GM19043 (cell line): Measurements from ENCODE around the gene BMP7.
"Not testable (repeated sequence)": the region's sequence is repeated elsewhere in the genome, so short reads cannot be mapped to it uniquely, and the experiment has no call there.

Experiments
- ATAC-seq: cut with Tn5 transposase; IDR thresholded peaks from one replicate; pipeline ENCODE4 v1.9.1; 2021; ENCODE audit warnings: low read depth; ENCODE audit not compliant: unreplicated experiment

BMP7 gene

DNA sequence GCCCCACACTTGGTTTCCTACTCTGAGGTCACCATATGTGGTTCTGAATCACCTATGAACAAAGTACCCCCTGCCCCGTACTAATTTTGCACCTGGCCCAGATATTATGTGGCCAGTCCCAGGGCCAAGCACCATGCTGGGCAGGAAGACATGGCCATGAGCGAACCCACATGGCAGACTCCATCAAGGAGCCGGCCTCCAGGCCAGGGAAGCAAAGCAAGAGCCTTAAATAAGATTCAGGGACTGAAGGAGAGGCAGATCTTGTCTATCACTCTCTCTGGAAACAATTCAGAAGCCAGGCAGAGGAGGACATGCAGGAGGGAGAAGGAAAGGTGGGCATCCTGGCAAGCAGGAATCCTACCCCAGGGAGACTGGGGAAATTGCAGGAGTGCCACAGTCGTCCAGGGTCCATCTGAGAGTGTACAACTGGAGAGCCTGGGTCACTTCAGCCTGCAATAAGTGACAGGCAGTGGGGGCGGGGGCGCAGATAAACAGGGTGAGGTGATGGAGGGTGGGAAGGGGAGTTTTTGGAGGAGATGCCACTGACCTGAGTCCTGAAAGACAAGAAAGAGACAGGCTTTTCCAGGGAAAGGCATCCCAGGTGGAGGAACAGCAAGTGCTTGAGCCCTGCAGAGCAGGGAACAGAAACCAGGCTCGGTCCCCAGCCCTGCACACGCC lies 2.1 kb upstream of the BMP7 start:
- ATAC-seq: no peak

DNA sequence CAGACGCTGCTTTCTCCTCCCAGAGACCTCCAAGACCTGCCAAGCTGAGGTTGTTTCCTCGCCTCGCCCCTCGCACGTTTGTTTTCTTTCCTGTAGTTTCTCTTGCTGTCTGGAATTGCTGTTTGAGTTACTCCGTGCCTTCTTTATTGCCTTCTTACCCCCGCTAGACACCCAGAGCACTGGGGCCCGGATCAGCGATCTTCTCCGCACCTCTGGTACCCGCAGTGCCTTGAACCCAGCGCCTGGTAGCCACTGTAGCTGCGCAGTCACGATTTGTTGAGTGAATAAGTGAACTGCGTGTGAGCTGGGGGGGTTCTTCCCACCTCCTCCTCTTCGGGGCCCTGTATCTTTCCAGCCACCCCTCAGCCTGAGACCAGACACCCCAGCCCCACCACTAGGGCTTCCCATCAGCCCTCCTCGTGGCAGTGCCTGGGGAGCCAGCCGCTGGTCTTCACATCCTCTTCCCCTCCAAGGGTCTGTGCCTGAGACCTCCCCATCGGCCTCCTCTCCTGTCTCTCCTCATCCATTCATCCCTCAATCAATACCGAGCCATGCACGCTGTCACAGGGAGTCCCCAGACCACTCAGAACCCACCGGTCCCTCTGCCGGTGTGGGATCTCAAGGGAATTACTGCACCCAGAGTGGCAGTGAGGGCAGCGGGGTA lies 849 bp upstream of the BMP7 start:
- ATAC-seq: no peak

DNA sequence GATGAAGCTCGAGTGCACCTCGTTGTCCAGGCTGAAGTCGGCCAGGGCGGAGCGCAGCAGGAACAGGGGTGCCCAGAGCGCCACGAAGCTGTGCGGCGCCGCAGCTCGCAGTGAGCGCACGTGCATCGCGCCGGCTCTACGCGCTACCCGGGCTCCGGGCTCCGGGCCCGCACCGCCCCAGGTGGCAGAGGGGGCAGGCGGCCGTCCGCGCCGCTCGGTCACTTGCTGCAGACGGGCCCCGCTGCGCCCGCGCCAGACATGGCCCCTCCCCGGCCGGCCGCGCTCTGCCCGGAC lies 497 bp downstream of the BMP7 start:
- ATAC-seq: no peak

DNA sequence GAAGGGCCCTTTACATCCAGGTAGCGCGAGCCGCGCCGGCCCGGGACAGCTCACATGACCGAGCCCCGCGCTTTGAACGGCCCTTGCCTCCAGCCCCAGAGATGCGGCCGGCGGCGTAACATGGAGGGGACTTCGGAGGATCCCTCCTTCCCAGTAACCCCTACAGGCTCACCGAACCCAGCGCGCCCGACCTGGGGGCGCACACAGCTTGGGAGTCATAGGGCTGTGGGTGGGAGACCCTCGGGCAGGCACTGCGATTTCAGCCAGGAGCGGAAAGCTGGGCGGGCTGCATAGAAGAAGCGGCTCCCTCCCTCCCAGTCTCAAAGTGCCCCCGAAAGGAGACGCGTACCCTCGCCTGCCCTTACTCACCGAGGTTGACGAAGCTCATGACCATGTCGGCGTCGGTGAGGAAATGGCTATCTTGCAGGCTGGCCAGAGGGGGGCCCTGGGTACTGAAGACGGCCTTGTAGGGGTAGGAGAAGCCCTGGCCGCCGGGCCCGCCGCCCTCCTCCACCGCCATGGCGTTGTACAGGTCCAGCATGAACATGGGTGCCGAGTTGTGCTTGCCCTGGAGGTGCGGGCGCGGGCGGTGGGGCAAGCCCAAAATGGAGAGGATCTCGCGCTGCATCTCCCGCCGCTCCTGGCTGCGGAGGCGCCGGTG lies 975 bp downstream of the BMP7 start:
- no peak for ATAC-seq

DNA sequence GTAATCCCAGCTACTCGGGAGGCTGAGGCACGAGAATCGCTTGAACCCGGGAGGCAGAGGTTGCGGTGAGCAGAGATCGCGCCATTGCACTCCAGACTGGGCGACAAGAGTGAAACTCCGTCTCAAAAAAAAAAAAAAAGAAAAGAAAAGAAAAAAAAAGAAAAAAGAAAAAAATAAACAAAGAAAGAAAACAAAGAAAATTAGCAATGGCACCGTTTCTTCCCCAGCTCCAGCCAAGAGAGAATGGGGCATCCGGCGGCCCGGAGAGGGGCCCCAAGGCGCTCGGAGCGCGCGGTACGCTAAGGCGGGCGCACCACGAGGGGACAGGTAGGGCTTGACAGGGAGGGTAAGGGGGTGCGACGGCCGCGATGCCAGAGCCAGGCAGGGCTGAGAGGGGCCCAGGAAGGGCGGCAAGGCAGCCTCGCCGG lies 1.5 kb downstream of the BMP7 start:
- not testable (repeated sequence) for ATAC-seq

DNA sequence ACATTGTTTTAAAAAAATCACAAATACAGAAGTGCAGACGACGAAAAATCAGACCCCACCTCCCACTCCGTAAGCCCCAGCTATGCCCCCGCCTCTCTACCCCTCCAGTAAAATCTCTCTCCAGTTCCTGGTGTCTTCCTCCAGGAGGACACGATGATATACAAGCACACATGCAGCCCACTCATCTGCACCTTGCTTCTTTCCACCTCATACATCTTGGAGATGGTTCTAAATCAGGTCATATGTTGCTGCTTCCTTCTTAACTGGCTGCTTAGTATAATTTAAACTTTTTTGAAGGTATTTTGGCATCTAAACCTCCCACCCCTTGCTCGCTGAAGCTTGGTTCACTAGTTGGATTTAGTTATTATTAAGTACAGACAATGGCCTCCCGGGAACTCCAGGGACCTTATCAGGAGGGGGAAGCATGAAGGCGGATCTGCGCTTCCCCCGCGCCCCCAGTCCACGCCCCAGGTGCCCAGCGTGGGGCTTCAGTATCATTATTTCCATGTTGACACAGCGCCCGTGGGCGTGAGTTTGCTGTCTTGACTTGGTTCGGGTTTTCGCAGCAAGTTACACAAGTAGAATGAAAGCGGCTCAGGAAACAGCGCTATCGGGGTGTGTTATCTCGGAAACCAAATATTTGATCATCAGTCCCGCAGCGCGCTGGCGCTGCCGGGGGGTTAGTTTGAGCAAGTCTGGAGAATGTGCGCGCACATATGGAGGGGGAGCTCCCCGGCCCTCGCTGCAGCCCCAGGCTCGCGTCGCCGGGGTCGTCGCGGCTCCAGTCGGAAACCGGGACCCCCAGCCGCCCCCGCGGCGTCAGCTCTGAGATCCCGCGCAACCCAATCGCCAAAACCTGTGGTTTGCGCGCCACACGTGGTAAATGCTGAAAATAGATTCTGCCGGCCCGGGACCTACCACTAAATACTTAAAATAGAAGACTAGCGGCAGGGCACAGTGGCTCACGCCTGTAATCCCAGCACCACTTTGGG lies 2.3 kb downstream of the BMP7 start:
- ATAC-seq: no peak

DNA sequence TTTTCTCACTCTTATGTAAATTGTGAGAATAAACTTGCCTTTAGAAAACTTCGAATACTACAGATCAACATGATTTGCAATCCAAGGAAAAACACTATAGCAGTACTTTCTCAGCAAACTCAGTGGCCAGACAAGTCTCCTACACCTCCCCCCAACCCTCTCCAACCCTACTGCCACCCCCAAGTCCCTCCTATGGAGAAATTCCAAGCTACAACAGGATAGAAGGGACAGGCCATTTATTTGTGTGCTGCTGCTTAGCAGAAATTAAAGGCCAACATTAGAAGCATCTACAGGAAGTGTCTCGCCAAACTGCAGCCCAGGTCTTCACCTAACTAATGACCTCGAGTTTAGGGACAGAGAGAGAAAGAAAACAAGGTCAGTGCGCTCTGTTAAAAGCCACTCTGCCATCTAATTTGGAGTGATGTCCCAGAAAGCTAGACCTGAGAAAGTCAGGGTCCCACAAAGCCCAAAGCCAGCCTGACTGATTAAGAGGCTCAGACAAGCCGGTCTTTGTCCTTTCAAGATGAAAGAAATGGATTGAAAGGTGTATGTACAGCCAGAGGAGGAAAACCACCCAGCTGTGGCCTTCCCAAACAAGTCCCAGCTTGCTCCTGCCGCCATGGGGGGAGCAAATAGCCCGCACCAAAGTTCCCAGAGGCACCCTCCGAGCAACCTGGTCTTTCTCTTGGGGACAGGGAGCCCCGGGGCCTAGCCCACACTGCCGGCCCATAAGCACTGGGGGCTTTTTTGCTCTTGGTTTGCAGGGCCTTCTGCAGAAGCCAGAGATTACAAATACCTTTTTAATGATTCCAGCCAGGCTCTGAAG lies 3.4 kb downstream of the BMP7 start:
- no peak for ATAC-seq

DNA sequence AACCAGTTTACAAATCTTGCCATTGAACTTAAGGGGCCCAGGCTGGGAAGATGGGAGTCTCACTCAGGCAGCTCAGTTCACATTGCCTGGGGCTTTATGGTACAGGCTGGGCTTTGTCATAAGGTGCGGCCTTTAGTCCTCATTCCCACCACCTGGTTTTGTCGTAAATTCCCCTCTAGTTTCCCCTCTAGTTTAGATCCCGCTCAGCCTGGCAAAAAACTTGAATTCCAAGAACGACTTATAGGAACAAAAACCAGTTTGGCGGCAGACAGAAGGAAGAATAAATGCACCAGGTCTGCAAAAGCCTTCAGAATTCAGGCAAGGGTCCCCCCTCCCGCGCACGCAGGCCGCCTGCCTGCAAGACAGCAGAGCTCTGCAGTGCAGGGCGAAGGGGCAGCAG lies 4.1 kb downstream of the BMP7 start:
- no peak for ATAC-seq

DNA sequence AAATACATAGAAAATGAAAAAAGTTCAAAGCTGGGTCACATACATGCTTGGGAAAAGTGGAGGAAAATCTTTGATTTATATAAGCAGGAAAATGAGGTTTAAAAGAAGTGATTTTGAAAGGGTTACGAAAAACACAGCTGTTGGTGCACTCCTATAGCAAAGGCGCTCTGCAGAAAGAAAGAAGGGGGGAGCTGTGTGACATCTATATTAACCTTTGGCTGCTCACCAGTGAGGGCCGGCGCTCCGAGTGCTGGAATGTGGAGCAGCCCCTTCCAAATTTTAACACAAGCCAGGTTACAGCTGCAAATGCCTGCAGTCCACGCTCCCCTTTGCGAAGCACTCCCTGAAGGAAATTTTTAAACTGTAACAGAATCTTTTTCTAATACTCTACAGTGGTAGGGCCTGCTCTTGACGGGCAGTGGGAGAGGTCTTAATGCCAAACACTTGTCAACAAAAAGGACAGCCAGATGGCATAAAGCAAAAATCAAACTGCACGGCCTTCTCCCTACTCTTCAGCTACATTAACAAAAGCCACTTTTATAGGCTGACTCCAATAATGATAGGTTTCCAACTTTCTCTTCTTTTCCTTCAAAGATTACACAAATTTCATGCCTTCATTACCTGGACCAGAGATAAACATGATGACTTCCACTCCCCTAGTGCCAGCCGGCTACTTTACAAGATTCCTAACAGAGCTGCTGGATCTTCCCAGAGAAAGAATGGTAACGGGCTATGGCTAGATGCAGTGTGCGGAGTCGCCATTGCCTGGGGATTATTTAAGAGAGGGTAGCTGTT lies 4.8 kb downstream of the BMP7 start:
- ATAC-seq: no peak

DNA sequence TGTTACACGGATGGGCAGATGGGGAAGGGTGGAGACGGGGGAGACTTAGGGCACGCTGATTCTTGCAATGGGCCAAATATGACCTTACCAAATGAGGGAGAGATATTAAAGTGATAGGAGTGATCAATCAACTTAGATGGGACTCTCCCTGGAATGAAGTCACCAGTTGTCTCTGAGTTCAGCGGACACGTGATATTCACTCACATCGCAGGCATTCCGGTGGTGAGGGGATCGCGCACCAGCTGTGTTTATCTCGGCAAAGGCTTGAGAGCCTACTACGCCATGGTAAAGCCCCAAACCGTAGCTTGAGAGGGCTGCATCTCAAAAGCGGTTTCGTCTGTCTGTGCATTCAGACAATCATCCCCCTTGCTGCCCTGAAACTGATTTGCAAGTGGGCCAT lies 5.5 kb downstream of the BMP7 start:
- no peak for ATAC-seq

DNA sequence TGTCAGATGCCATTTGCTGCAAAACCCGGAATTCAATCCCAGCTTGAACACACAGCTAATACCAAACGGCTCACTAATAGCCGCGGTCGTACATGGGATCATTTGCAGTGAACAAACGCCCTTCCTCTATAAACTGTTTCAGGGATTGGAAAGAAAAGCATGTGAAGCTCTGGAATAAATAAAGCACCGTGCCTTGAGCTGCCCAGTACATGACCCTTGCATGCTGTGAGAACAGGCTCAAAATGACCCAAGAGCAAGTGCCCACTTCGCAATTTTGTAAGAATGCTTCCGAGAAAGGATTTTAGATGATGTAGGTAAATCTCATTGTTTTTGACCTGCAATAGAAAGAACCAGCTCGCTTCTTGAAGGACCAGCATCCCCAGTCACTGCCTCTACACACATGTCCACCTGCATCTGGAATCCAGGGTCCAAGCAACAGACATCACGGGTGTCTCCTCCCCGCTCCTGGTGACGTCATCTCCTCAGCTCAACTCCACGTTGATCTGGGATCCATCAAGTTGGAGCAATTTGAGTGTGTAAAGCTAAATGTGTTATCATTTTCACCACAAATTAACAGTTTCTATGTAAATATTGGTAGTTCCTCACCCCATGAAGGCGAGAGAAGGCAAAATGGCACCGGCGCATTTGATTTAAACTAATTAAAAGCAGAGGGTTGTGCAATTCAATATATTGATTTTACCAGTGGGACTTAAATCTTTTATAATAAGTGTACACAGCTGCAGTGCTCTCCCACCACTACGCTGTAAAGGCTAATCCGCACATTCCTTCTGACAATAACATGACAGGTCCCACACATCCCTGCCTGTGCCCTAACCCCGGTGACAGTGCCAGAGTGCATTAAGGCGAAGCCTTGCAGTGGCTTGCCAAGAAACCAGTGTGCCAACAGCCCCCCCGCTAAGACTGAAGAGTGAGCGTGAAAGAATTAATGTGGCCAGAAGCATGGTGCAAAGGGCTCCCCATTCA lies 6.2 kb downstream of the BMP7 start:
- no peak for ATAC-seq

DNA sequence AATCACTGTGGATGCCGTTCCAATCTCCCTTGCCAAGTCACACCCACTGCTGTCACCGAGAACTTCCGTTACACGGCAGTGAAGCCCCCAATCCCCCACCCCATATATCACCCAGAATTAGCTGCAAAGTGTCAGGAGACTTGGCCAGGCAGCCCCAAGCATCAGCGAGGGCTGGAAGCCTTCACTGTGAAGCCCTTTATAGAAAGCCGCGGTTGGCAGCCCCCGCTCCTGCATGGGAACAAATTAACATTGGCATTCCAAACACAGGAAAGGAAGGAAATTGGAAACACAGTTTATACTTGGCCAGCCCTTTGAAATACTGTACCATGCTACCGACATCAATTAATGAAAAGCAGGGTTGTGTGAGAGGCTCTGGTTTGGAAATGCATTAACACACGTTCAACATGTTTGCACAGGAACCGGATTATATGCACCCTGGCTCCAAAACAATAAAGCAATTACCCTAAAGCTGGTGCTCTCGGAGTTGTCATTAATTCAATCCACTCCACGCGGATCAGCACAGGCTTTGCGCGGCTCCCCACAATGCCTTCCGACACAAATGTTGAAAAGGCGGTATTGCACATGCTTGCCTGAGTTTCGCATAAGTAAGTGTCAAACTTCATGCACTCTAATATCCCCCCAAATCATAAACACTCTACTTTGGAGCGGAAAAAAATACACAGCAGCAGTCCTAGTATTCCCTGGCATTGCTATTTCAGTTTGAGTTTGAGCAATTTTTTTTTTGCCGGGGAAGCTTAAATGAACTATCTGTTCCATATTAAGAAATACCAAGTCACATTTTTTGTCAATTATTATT lies 7.1 kb downstream of the BMP7 start:
- no peak for ATAC-seq

DNA sequence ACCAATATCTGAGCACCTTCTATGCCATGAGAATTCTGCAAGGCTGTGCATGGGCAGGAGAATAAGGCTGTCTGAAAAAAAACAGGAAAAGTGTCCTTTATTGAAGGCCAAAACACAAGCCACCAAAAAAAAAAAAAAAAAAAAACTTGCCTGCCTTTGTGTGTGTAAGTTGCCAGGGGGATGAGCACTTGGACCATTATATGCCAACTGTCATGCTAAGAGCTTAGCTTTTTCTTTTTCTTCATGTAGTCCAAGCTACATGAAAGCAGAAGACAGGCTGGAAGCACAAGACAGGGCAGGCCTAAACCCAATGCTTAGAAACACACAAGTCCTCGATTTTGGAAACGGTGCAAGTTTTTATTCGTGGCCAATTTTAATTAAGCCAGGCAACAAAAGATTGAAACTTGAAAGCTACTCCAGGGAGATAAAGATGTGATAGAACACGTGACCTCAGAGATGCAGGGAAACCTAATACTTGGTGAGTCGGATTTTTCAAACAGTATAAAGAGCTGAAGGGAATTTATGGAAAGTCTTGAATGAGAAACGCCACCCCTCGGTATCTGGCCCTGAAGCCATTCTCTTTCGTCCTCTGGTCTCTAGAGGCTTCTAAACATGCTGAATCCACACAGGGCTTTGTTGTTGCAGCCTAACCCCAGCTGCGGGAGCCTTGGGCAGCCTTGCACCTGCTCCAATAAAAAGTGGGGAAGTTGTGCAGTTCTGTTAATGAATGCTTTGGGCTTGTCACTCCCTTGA lies 8.6 kb downstream of the BMP7 start:
- no peak for ATAC-seq

DNA sequence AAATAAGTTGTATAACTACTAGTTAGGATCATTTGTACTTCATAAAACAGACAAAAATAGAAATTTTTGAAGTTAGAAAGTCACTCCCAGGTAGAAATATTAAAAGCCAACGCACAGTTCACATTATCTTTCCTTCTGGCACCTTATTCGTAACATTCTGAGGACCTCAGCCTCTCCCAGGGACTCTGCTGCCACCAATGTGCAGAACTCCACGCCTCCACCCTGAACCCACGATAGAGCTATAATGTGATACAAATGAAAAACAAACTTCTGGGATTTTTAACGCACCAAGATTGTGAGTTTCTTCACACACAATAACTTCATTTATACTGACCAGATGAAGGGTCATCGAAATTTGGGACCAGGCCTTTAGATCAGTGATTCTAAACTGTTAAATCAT lies 9.5 kb downstream of the BMP7 start:
- no peak for ATAC-seq

DNA sequence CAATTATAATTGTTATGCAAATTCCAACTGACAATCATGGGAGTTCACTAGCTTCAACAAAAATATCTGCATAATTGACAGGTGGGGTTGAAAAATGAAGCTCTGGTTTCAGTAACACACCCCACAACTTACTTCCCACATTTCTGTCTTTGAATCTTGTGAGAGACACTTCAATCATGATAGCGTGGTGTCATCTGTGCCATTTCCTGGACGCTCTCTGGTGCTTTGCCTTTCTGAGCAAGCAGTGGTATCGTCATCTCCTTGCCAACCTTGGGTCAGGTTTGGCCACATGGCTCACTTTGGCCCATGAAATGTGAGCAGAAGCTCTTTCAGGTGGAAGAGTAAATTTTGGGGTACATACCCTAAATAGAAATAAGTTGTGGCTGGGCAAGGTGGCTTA lies 10.2 kb downstream of the BMP7 start:
- no peak for ATAC-seq

DNA sequence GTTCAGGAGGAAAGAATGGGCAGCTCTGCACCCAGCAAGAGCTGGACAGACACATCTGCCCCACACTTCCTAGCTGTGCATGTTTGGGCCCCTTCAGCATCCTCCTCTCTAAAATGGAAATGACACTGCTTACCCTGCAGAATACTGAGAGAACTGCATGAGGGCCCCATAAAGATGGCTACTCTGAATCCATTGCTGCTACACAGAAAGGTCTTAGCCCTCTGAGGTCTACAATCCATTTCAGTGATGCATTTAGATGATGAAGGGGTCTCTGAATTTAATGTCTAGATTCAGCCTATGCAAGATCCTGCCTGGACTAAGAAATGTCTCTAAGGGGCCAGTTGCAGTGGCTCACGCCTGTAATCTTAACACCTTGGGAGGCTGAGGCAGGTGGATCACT lies 11.3 kb downstream of the BMP7 start:
- ATAC-seq: no peak
